Measurements from ENCODE around the gene MRPL18.

The MRPL18 gene

DNA sequence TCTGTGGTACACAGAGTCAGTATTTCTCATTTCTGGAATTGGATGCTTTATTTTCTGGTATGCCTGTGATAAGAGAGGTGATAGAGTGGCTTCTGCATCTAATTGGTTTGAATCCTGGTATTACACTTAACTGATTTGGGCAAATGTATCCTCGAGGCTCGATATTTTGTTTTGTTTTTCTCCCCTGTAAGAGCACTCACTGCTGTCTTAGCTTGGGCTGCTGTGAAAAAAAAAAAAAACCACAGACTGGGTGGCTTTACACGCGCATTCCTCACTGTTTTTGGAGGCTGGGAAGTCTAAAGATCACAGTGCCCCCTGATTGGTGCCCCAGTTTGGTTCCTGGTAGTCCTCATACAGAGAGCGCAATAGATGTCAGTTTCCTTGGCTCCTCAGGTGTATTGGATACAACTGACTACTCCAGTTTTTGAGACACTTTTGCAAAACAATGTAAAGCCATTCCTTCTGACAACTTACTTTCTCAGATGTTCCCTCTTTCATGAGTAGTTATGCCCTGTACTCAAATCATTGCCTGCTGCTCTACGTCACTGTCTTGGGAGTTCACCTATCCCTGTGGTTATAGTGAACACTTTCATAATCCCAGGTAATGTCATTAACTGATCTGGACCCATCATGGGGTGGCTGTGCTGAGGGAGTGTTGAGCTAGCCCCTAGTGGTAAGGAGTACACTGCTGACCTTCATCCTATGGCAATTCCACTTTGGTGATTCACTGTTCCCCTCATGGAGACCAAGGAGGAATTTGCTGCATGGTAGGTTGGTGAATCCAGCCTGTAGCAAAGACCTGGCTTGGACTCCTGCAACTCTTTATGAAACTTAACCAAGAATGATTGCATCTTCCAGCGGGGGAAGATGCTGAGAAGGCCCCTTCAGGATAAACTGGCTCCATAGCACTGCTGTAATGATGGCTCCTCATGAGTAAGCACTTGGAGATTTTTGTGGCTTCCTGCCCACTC is 32.0 kb upstream of the MRPL18 start:
- H3K27me3 ChIP-seq (ENCODE audit: low read length): no peaks in the 10 kb centered on the region
- H3K9ac ChIP-seq (ENCODE audit: low read length): no peak overlapping the region
- H4K20me1 ChIP-seq (ENCODE audit: low read depth, low read length): no peaks in the 10 kb centered on the region
- H3K27ac ChIP-seq (ENCODE audit: low read depth, low read length): no peak overlapping the region
- TF ChIP-seq EZH2phosphoT487 (conservative IDR thresholded peaks at IDR 0.05; ENCODE audit: low read length): no peak
- TF ChIP-seq, protein P1, sequence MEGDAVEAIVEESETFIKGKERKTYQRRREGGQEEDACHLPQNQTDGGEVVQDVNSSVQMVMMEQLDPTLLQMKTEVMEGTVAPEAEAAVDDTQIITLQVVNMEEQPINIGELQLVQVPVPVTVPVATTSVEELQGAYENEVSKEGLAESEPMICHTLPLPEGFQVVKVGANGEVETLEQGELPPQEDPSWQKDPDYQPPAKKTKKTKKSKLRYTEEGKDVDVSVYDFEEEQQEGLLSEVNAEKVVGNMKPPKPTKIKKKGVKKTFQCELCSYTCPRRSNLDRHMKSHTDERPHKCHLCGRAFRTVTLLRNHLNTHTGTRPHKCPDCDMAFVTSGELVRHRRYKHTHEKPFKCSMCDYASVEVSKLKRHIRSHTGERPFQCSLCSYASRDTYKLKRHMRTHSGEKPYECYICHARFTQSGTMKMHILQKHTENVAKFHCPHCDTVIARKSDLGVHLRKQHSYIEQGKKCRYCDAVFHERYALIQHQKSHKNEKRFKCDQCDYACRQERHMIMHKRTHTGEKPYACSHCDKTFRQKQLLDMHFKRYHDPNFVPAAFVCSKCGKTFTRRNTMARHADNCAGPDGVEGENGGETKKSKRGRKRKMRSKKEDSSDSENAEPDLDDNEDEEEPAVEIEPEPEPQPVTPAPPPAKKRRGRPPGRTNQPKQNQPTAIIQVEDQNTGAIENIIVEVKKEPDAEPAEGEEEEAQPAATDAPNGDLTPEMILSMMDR (IDR thresholded peaks at IDR 0.05; ENCODE audit: insufficient read depth, low read length, poor library complexity, severe bottlenecking): no peak
- H3K9me2 ChIP-seq (replicated peaks; ENCODE audit: insufficient read depth, low read length): no peaks in the 10 kb centered on the region
- H3K9me3 ChIP-seq (ENCODE audit: insufficient read depth, low read length): no peaks in the 10 kb centered on the region
- H2AFZ ChIP-seq (ENCODE audit: low read depth, low read length, severe bottlenecking): no peak overlapping the region
- H3K79me2 ChIP-seq (ENCODE audit: insufficient read depth, low read length): peaks cover 25% of the 10 kb centered on the region; the same call in 1 of the 2 replicates
- H3F3A ChIP-seq (ENCODE audit: insufficient read depth): peaks cover 69% of the 10 kb centered on the region
- H3K4me3 ChIP-seq (ENCODE audit: insufficient read depth, low read length, poor library complexity, severe bottlenecking): no peak overlapping the region
- no peak overlapping the region for H3K4me2 ChIP-seq (ENCODE audit: low read depth, low read length, poor library complexity, severe bottlenecking)
- H3K36me3 ChIP-seq (ENCODE audit: low read length): peaks cover 37% of the 10 kb centered on the region

DNA sequence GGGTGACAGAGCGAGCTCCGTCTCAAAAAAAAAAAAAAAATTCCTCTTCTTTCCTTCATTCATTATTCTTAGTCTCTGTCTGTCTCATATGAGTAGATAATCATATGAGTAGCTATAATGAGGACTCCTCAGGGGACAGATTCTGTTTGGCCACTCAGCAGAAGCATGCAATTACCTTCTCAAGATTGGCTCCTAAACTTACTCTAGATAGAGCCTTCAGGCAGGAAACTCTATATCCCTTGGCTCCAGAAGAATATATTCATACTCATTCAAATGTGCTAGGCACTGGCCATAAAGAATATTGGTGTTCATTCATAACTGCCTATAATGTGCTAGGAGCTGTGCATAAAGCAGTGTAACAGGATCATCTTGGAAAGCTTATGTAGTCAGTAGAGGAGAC is 30.6 kb upstream of the MRPL18 start:
- no peaks in the 10 kb centered on the region for H4K20me1 ChIP-seq (ENCODE audit: low read depth, low read length)
- no peaks in the 10 kb centered on the region for H3K9me3 ChIP-seq (ENCODE audit: insufficient read depth, low read length)
- no peak for TF ChIP-seq EZH2phosphoT487 (conservative IDR thresholded peaks at IDR 0.05; ENCODE audit: low read length)
- TF ChIP-seq, protein P1 (IDR thresholded peaks at IDR 0.05; ENCODE audit: insufficient read depth, low read length, poor library complexity, severe bottlenecking): no peak
- no peak overlapping the region for H3K4me3 ChIP-seq (ENCODE audit: insufficient read depth, low read length, poor library complexity, severe bottlenecking)
- H3F3A ChIP-seq (ENCODE audit: insufficient read depth): peaks cover 61% of the 10 kb centered on the region
- H3K36me3 ChIP-seq (ENCODE audit: low read length): peaks cover 27% of the 10 kb centered on the region
- no peaks in the 10 kb centered on the region for H3K9me2 ChIP-seq (replicated peaks; ENCODE audit: insufficient read depth, low read length)
- H3K9ac ChIP-seq (ENCODE audit: low read length): no peak overlapping the region
- H3K27ac ChIP-seq (ENCODE audit: low read depth, low read length): peak overlapping the region; percentile 87; the same call in 1 of the 2 replicates
- peaks cover 18% of the 10 kb centered on the region; the same call in 1 of the 2 replicates for H3K79me2 ChIP-seq (ENCODE audit: insufficient read depth, low read length)
- H2AFZ ChIP-seq (ENCODE audit: low read depth, low read length, severe bottlenecking): no peak overlapping the region
- H3K4me2 ChIP-seq (ENCODE audit: low read depth, low read length, poor library complexity, severe bottlenecking): peak overlapping the region; percentile 7
- no peaks in the 10 kb centered on the region for H3K27me3 ChIP-seq (ENCODE audit: low read length)

DNA sequence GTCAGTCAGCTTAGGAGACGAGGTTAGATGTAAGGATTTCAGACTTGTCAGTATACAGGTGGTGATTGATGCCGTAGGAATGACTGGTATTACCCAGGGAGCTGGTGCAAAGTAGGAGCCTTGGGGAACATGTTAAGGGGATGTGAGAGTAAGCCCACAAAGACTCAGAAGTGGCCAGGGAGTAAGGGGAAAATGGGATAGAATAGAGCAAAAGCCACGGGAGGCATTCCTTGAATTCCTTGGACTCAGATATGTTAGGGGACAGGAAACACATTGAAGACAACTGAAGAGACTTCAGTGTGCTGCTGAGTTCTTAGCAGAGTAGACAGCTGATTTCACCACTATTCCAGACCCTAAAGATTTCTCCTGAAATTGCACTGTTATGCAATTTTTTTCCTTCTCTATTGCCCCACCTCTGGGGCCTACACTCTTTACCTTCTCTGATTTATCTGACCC is 29.6 kb upstream of the MRPL18 start:
- TF ChIP-seq, protein P1 (IDR thresholded peaks at IDR 0.05; ENCODE audit: insufficient read depth, low read length, poor library complexity, severe bottlenecking): no peak
- TF ChIP-seq EZH2phosphoT487 (conservative IDR thresholded peaks at IDR 0.05; ENCODE audit: low read length): no peak
- H3K9ac ChIP-seq (ENCODE audit: low read length): peak overlapping the region; percentile 85
- peaks cover 16% of the 10 kb centered on the region; the same call in 1 of the 2 replicates for H3K79me2 ChIP-seq (ENCODE audit: insufficient read depth, low read length)
- H3K36me3 ChIP-seq (ENCODE audit: low read length): peaks cover 23% of the 10 kb centered on the region
- no peaks in the 10 kb centered on the region for H3K9me3 ChIP-seq (ENCODE audit: insufficient read depth, low read length)
- no peaks in the 10 kb centered on the region for H3K9me2 ChIP-seq (replicated peaks; ENCODE audit: insufficient read depth, low read length)
- peak overlapping the region; percentile 94 for H3K4me2 ChIP-seq (ENCODE audit: low read depth, low read length, poor library complexity, severe bottlenecking)
- peak overlapping the region; percentile 75 for H3K4me3 ChIP-seq (ENCODE audit: insufficient read depth, low read length, poor library complexity, severe bottlenecking)
- peak overlapping the region; percentile 87 for H3K27ac ChIP-seq (ENCODE audit: low read depth, low read length)
- no peaks in the 10 kb centered on the region for H4K20me1 ChIP-seq (ENCODE audit: low read depth, low read length)
- no peaks in the 10 kb centered on the region for H3K27me3 ChIP-seq (ENCODE audit: low read length)
- no peak overlapping the region for H2AFZ ChIP-seq (ENCODE audit: low read depth, low read length, severe bottlenecking)
- H3F3A ChIP-seq (ENCODE audit: insufficient read depth): peaks cover 53% of the 10 kb centered on the region

Measured in SU-DHL-6 (cell line).